ENCODE results near the gene SNTG2. TPM values are rescaled to one million over a fixed set of nuclear protein-coding genes. Genes with fewer than 3 reads are reported as not detected.

The SNTG2 gene
- total RNA-seq, 1 donor from 2014 or later, result 1.9 TPM

DNA sequence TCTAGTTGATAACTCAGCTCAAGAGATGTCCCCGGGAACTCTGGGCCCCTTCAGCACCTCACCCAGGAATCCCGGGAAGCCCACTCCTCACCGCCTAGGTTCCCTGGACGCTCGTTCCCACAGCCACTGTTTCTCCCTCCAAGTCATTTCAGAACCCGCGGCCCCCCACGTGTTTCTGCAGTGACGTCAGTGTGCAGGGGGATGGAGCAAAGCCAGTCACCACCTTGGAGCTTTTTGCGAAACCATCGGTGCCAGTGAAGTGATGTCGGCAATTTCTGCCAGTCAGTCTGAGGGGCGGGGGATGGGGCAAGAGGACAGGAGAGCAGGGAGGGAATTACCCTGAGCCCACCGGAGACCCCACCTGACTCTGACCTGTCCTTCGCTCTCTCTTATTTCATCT lies 119.2 kb downstream of the SNTG2 start:
- Histone ChIP-seq H3K4me2 (ENCODE audit: low read length) (no peak overlapping the region), H3K36me3 (ENCODE audit: insufficient read depth, low read length) (no peaks in the 10 kb centered on the region), H3K27ac (ENCODE audit: low read depth, low read length) (no peak overlapping the region), H3K27me3 (ENCODE audit: insufficient read depth, low read length) (peaks cover 2% of the 10 kb centered on the region), H3K9ac (ENCODE audit: low read length) (no peak overlapping the region), H3K4me1 (ENCODE audit: insufficient read depth, low read length) (no peaks in the 10 kb centered on the region), H2AFZ (ENCODE audit: low read depth, low read length) (no peak overlapping the region), H4K20me1 (ENCODE audit: insufficient read depth, low read length) (no peaks in the 10 kb centered on the region), H3K79me2 (ENCODE audit: insufficient read depth, low read length) (no peaks in the 10 kb centered on the region), H3K9me3 (ENCODE audit: insufficient read depth, low read depth, low read length) (no peaks in the 10 kb centered on the region), H3K4me3 (ENCODE audit: insufficient read depth, low read depth, low read length) (no peak overlapping the region)
- no peak for FAIRE-seq
- Mint-ChIP-seq H3K27me3 (ENCODE audit: low read depth, unreplicated experiment) (no peaks in the 10 kb centered on the region), H3K27ac (ENCODE audit: unreplicated experiment) (no peak overlapping the region), H3K4me3 (ENCODE audit: unreplicated experiment) (no peak overlapping the region), H3K4me1 (ENCODE audit: low read depth, unreplicated experiment) (peaks cover 2% of the 10 kb centered on the region), H3K36me3 (ENCODE audit: low read depth, unreplicated experiment) (no peaks in the 10 kb centered on the region), H3K9me3 (ENCODE audit: unreplicated experiment) (peaks cover 2% of the 10 kb centered on the region)
- no peak for DNase-seq (ENCODE audit: low read depth)
- TF ChIP-seq EZH2 (IDR thresholded peaks at IDR 0.05; ENCODE audit: insufficient read depth, low read length), result no peak
- TF ChIP-seq, protein P1, sequence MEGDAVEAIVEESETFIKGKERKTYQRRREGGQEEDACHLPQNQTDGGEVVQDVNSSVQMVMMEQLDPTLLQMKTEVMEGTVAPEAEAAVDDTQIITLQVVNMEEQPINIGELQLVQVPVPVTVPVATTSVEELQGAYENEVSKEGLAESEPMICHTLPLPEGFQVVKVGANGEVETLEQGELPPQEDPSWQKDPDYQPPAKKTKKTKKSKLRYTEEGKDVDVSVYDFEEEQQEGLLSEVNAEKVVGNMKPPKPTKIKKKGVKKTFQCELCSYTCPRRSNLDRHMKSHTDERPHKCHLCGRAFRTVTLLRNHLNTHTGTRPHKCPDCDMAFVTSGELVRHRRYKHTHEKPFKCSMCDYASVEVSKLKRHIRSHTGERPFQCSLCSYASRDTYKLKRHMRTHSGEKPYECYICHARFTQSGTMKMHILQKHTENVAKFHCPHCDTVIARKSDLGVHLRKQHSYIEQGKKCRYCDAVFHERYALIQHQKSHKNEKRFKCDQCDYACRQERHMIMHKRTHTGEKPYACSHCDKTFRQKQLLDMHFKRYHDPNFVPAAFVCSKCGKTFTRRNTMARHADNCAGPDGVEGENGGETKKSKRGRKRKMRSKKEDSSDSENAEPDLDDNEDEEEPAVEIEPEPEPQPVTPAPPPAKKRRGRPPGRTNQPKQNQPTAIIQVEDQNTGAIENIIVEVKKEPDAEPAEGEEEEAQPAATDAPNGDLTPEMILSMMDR (IDR thresholded peaks at IDR 0.05; ENCODE audit: insufficient read depth, low read depth, low read length), result no peak

DNA sequence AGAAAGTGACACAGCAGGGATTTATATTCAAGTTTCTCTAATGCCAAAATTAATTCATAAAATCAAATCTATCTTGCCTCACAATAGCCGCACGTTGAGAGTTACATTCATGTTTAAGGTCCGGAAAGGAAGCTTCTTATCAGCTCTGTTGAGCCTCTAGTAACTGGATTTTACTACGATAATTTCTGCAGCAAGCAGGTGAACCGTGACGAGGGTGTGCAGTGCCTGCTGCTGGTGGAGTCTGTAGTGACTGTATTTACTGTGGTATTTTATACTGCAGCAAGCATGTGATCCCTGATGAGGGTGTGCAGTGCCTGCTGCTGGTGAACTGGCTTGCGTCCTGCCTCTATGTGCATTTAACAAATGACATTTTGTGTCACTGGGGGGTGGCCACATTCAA lies 120.0 kb downstream of the SNTG2 start:
- Histone ChIP-seq H3K9me3 (ENCODE audit: insufficient read depth, low read depth, low read length) (no peaks in the 10 kb centered on the region), H3K27ac (ENCODE audit: low read depth, low read length) (no peak overlapping the region), H3K4me3 (ENCODE audit: insufficient read depth, low read depth, low read length) (no peak overlapping the region), H4K20me1 (ENCODE audit: insufficient read depth, low read length) (no peaks in the 10 kb centered on the region), H3K9ac (ENCODE audit: low read length) (no peak overlapping the region), H3K4me1 (ENCODE audit: insufficient read depth, low read length) (no peaks in the 10 kb centered on the region), H3K79me2 (ENCODE audit: insufficient read depth, low read length) (no peaks in the 10 kb centered on the region), H2AFZ (ENCODE audit: low read depth, low read length) (no peak overlapping the region), H3K36me3 (ENCODE audit: insufficient read depth, low read length) (no peaks in the 10 kb centered on the region), H3K4me2 (ENCODE audit: low read length) (no peak overlapping the region), H3K27me3 (ENCODE audit: insufficient read depth, low read length) (peaks cover 2% of the 10 kb centered on the region)
- Mint-ChIP-seq H3K27ac (ENCODE audit: unreplicated experiment) (no peak overlapping the region), H3K27me3 (ENCODE audit: low read depth, unreplicated experiment) (no peaks in the 10 kb centered on the region), H3K36me3 (ENCODE audit: low read depth, unreplicated experiment) (no peaks in the 10 kb centered on the region), H3K4me3 (ENCODE audit: unreplicated experiment) (no peak overlapping the region), H3K9me3 (ENCODE audit: unreplicated experiment) (peaks cover 2% of the 10 kb centered on the region), H3K4me1 (ENCODE audit: low read depth, unreplicated experiment) (peaks cover 2% of the 10 kb centered on the region)
- DNase-seq (ENCODE audit: low read depth) (no peak), FAIRE-seq (no peak)
- TF ChIP-seq EZH2 (IDR thresholded peaks at IDR 0.05; ENCODE audit: insufficient read depth, low read length), result no peak

DNA sequence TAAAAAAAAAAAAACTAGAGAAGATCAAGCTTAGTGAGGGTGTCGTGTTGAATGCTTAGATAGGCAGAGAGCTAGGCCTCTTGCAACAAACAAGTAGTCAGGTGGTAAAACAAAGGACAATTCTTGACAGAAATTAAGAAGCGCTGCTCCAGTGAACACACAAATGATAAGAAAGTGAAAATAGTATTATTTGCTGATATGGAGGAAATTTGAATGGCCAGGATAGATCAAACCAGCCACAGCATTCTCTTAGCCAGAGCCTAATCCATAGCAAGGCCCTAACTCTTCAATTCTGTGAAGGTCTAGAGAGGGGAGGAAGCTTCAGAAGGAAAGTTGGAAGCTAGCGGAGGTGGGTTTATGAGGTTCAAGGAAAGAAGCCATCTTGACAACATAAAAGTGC lies 121.0 kb downstream of the SNTG2 start:
- Histone ChIP-seq H3K27ac (ENCODE audit: low read depth, low read length) (no peak overlapping the region), H3K4me1 (ENCODE audit: insufficient read depth, low read length) (no peaks in the 10 kb centered on the region), H3K9ac (ENCODE audit: low read length) (no peak overlapping the region), H3K4me2 (ENCODE audit: low read length) (no peak overlapping the region), H3K4me3 (ENCODE audit: insufficient read depth, low read depth, low read length) (no peak overlapping the region), H2AFZ (ENCODE audit: low read depth, low read length) (no peak overlapping the region), H3K9me3 (ENCODE audit: insufficient read depth, low read depth, low read length) (no peaks in the 10 kb centered on the region), H3K36me3 (ENCODE audit: insufficient read depth, low read length) (no peaks in the 10 kb centered on the region), H3K79me2 (ENCODE audit: insufficient read depth, low read length) (no peaks in the 10 kb centered on the region), H3K27me3 (ENCODE audit: insufficient read depth, low read length) (peaks cover 2% of the 10 kb centered on the region), H4K20me1 (ENCODE audit: insufficient read depth, low read length) (no peaks in the 10 kb centered on the region)
- Mint-ChIP-seq H3K27me3 (ENCODE audit: low read depth, unreplicated experiment) (no peaks in the 10 kb centered on the region), H3K4me1 (ENCODE audit: low read depth, unreplicated experiment) (peaks cover 2% of the 10 kb centered on the region), H3K36me3 (ENCODE audit: low read depth, unreplicated experiment) (no peaks in the 10 kb centered on the region), H3K4me3 (ENCODE audit: unreplicated experiment) (no peak overlapping the region), H3K27ac (ENCODE audit: unreplicated experiment) (no peak overlapping the region), H3K9me3 (ENCODE audit: unreplicated experiment) (no peaks in the 10 kb centered on the region)
- no peak for FAIRE-seq
- no peak for DNase-seq (ENCODE audit: low read depth)
- TF ChIP-seq, protein P1 (IDR thresholded peaks at IDR 0.05; ENCODE audit: insufficient read depth, low read depth, low read length), result no peak
- TF ChIP-seq EZH2 (IDR thresholded peaks at IDR 0.05; ENCODE audit: insufficient read depth, low read length), result no peak
